ENCODE measurements around the gene C1QL4. TPM values are rescaled to one million over a fixed set of nuclear protein-coding genes. Genes with fewer than 3 reads are reported as not detected.

C1QL4 gene
- total and polyA plus RNA-seq, 2 of the 8 experiments (the other 6 are each of a cell fraction or from before 2014, with no cell fraction given) = 0.28 to 0.63 TPM

DNA sequence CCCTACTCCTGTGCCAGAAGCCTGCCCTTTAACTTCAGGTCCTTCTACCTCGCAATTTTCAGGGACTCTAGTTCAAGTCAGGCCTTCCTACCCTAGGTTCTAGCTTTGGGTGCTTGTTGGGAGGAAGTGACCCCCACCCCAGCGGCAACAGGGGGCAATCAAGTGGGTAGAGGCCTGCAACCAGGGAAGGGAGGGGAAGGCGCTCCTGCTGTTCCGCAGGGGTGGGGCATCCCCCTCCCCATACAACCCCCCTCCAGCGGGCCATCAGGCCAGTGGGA is 42.2 kb downstream of the C1QL4 start:
- Histone ChIP-seq H3K4ac (replicated peaks; ENCODE audit: insufficient read length, low read depth, low read length) (no peak overlapping the region), H4K91ac (replicated peaks; ENCODE audit: insufficient read length, low read length) (no peak overlapping the region), H3K9me3 (ENCODE audit: insufficient read depth in 2 of 2, low read depth in 1 of 2, low read length in 1 of 2) (no peaks in the 10 kb centered on the region), H3K14ac (ENCODE audit: insufficient read length) (no peak overlapping the region), H3K36me3 (ENCODE audit: control insufficient read depth in 2 of 4, insufficient read depth in 4 of 4, low read length in 3 of 4) (no peaks in the 10 kb centered on the region), H3K4me1 (replicated peaks in 1 of 4; ENCODE audit: control insufficient read depth in 3 of 4, insufficient read depth in 4 of 4, low read length in 3 of 4) (peaks cover 0 to 36% (median 17%) of the 10 kb centered on the region in 4 experiments; a peak in 6 of 7 replicates), H2AK5ac (ENCODE audit: low read depth, low read length) (no peak overlapping the region), H3K18ac (ENCODE audit: extremely low read depth, low read length) (no peak overlapping the region), H3K79me2 (ENCODE audit: control insufficient read depth in 1 of 2, insufficient read depth in 2 of 2, low read length in 2 of 2) (no peaks in the 10 kb centered on the region), H3K4me3 (ENCODE audit: extremely low read depth in 1 of 4, insufficient read depth in 2 of 4, low read depth in 3 of 4, low read length in 4 of 4) (peak overlapping the region in 1 of 4 experiments; percentile 55; a peak in 4 of 8 replicates), H3K27me3 (replicated peaks in 1 of 4; ENCODE audit: control insufficient read depth in 3 of 4, extremely low read depth in 1 of 4, insufficient read depth in 3 of 4, low read length in 3 of 4) (peaks cover 50 to 72% (median 68%) of the 10 kb centered on the region in 4 experiments), H2BK5ac (ENCODE audit: low read depth, low read length) (no peak overlapping the region), H2BK12ac (ENCODE audit: low read depth, low read length) (no peak overlapping the region), H2BK15ac (ENCODE audit: low read length) (no peak overlapping the region), H3K56ac (replicated peaks; ENCODE audit: insufficient read length, low read depth, low read length) (no peak overlapping the region), H3K23me2 (ENCODE audit: low read depth, low read length) (peaks cover 11% of the 10 kb centered on the region; the same call in 1 of the 2 replicates), H3K27ac (ENCODE audit: low read depth, low read length) (no peak overlapping the region), H3K23ac (ENCODE audit: insufficient read length) (no peak overlapping the region), H2BK20ac (ENCODE audit: low read length) (no peak overlapping the region), H3K9ac (replicated peaks in 1 of 4; ENCODE audit: extremely low read depth in 1 of 4, low read depth in 3 of 4, low read length in 3 of 4) (no peak overlapping the region), H4K20me1 (replicated peaks in 1 of 2; ENCODE audit: control insufficient read depth in 1 of 2, insufficient read depth in 2 of 2, low read length in 2 of 2) (peaks cover 2 to 20% of the 10 kb centered on the region in 2 experiments), H4K8ac (ENCODE audit: extremely low read depth, insufficient read depth, low read length) (no peak overlapping the region), H3K79me1 (ENCODE audit: low read depth, low read length) (no peaks in the 10 kb centered on the region), H3K4me2 (ENCODE audit: insufficient read depth in 1 of 2, low read depth in 2 of 2, low read length in 2 of 2) (peak overlapping the region; percentile 48 to 80; a peak in 3 of 4 replicates), H4K5ac (ENCODE audit: insufficient read length, low read depth, low read length) (no peak overlapping the region), H2AFZ (ENCODE audit: low read length) (no peak overlapping the region), H2BK120ac (replicated peaks; ENCODE audit: low read depth, low read length) (no peak overlapping the region)
- WGBS, 2 experiments (ENCODE audit: extremely low coverage in 1 of 2, insufficient coverage in 1 of 2, insufficient read length in 1 of 2, insufficient replicate concordance in 2 of 2, low coverage in 1 of 2, low lambda C conversion rate in 2 of 2, missing lambda C conversion rate in 1 of 2) = 17% methylated on average over 2 of the region's 5 CpGs; no CpG with 5 or more reads in 1 of the 2 experiments
- no peak for TF ChIP-seq EZH2 (IDR thresholded peaks at IDR 0.05; ENCODE audit: low read depth, low read length, severe bottlenecking)
- no peak for TF ChIP-seq CBX5 (IDR thresholded peaks at IDR 0.05; ENCODE audit: low read depth, low read length)
- TF ChIP-seq, protein P1, sequence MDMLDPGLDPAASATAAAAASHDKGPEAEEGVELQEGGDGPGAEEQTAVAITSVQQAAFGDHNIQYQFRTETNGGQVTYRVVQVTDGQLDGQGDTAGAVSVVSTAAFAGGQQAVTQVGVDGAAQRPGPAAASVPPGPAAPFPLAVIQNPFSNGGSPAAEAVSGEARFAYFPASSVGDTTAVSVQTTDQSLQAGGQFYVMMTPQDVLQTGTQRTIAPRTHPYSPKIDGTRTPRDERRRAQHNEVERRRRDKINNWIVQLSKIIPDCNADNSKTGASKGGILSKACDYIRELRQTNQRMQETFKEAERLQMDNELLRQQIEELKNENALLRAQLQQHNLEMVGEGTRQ (IDR thresholded peaks at IDR 0.05; ENCODE audit: low read length) = no peak
- no peak for TF ChIP-seq RFX5 (IDR thresholded peaks at IDR 0.05; ENCODE audit: borderline replicate concordance, low read depth, low read length)
- TF ChIP-seq SIX5 (IDR thresholded peaks at IDR 0.05; ENCODE audit: low read depth, low read length) = no peak
- TF ChIP-seq SRF (IDR thresholded peaks at IDR 0.05; ENCODE audit: low read depth, low read length) = no peak
- no peak for TF ChIP-seq EGR1 (IDR thresholded peaks at IDR 0.05; ENCODE audit: borderline replicate concordance, low read depth, low read length)
- no peak for TF ChIP-seq RXRA (IDR thresholded peaks at IDR 0.05; ENCODE audit: insufficient read depth, low read depth, low read length)
- no peak for TF ChIP-seq SAP30 (IDR thresholded peaks at IDR 0.05; ENCODE audit: insufficient read depth, insufficient replicate concordance, low read length)
- no peak for TF ChIP-seq TCF12 (IDR thresholded peaks at IDR 0.05; ENCODE audit: low read depth, low read length)
- no peak for TF ChIP-seq FOSL1 (IDR thresholded peaks at IDR 0.05; ENCODE audit: insufficient read depth, low read depth, low read length)
- DNase-seq (ENCODE audit: low read depth in 1 of 2, low spot score in 2 of 2) (no peak), FAIRE-seq (no peak)
- ChIA-PET CTCF (ENCODE audit: partially characterized antibody) (interaction anchor here (0.6 to 14.4 kb wide), 24 partner anchors 10 to 530 kb away, joined by 3 to 276 read pairs (median 4); partner anchors contain the start of genes C1QL4, DNAJC22, KCNH3 and TROAP), POLR2A (ENCODE audit: partially characterized antibody) (interaction anchor here (0.9 to 5.0 kb wide), 12 partner anchors 10 to 164 kb away, joined by 3 to 48 read pairs (median 6); partner anchors contain the start of genes C1QL4, DNAJC22, TROAP and TUBA1B)

Data from H1 (cell line).